Fibroblast of pulmonary artery (primary cell): Measurements from ENCODE around the gene RNF222.

ENCODE experiments used
- DNase-seq: peaks from one replicate; pipeline ENCODE4 v3.0.0-alpha.2; 2010; ENCODE audit warnings: low read depth
- H3K4me3 ChIP-seq: replicated peaks from 2 replicates; pipeline ENCODE4 v1.5.1; 2011; ENCODE audit warnings: low read depth, mild to moderate bottlenecking, control low read depth, low read length, moderate library complexity
- CTCF ChIP-seq: IDR thresholded peaks from 2 replicates; pipeline ENCODE4 v1.5.1; 2011; ENCODE audit warnings: mild to moderate bottlenecking, control low read depth, low read length, inconsistent platforms; ENCODE audit errors: missing control alignments

The RNF222 gene

GRCh38 chr17:8426094-8426720, 28.6 kb upstream of the RNF222 start:
- no peak for TF ChIP-seq CTCF

GRCh38 chr17:8421571-8421970, 23.9 kb upstream of the RNF222 start:
- DNase-seq: no peak
- H3K4me3 ChIP-seq: no peak overlapping the region
- TF ChIP-seq CTCF: no peak

More at GRCh38 chr17:8426094-8426720, 28.6 kb upstream of the RNF222 start:
- no peak overlapping the region for H3K4me3 ChIP-seq
- DNase-seq: no peak

- H3K4me3 ChIP-seq: no peak overlapping the region
- peak; percentile 83 for DNase-seq
- TF ChIP-seq CTCF: no peak
These were observed 22.7 kb upstream of the RNF222 start for GRCh38 chr17:8420041-8420934.

GRCh38 chr17:8419305-8419704, 21.7 kb upstream of the RNF222 start:
- TF ChIP-seq CTCF: no peak
- H3K4me3 ChIP-seq: no peak overlapping the region
- DNase-seq: no peak

- no peak overlapping the region for H3K4me3 ChIP-seq
- no peak for TF ChIP-seq CTCF
- DNase-seq: no peak
These were observed 20.8 kb upstream of the RNF222 start for GRCh38 chr17:8418471-8418870.

GRCh38 chr17:8417806-8418205, 20.2 kb upstream of the RNF222 start:
- no peak for TF ChIP-seq CTCF
- DNase-seq: no peak
- no peak overlapping the region for H3K4me3 ChIP-seq
